IMR-90 (cell line): ENCODE data around the gene GPR161. TPM values are rescaled to one million over a fixed set of nuclear protein-coding genes. Genes with fewer than 3 reads are reported as not detected.
A peak's percentile ranks its signal among the peaks of the same experiment; 100 is the strongest.
"Not testable (repeated sequence)": the region's sequence is repeated elsewhere in the genome, so short reads cannot be mapped to it uniquely, and the experiment has no call there.

ENCODE experiments used
- ATAC-seq: fragments of 200-7000 bp; cut with Tn5 transposase; 2 replicates; pipeline ENCODE4 v1.9.1; 2020; ENCODE audit warnings: low read depth, mild to moderate bottlenecking, moderate library complexity
- BruUV-seq: library from RNA; stranded (reverse); fragments of 400-500 nt; replicated peaks from 2 replicates; lab custom pipeline; 2021; lab: Mats Ljungman, UMichigan
- CTCF ChIA-PET: fragments of 300-600 bp; formaldehyde crosslinking; extraction: SDS; loops from one replicate; lab custom pipeline; 2021; ENCODE audit warnings: antibody characterized with exemption; lab: Yijun Ruan, JAX
- POLR2A ChIA-PET: fragments of 300-600 bp; sonication (Branson Sonifier 250); formaldehyde crosslinking; loops from one replicate; lab custom pipeline; 2022; ENCODE audit warnings: antibody characterized with exemption; ENCODE audit not compliant: unreplicated experiment; lab: Charles Lee
- DNase-seq: peaks from one replicate; pipeline ENCODE4 v3.0.0; 2013
- H2AFZ ChIP-seq: replicated peaks from 2 replicates; pipeline ENCODE3; 2013; ENCODE audit warnings: low read length, mild to moderate bottlenecking; ENCODE audit not compliant: poor library complexity
- H2AK5ac ChIP-seq: 2 replicates; pipeline ENCODE4 v1.6.1; 2013; ENCODE audit warnings: low read depth, low read length, inconsistent platforms
- H2AK9ac ChIP-seq: replicated peaks from 2 replicates; pipeline ENCODE3; 2013; ENCODE audit warnings: mild to moderate bottlenecking, low read depth, low read length, moderate library complexity; ENCODE audit not compliant: poor library complexity
- H2BK120ac ChIP-seq: 2 replicates; pipeline ENCODE4 v1.6.1; 2013; ENCODE audit warnings: low read depth, low read length, inconsistent platforms
- H2BK15ac ChIP-seq: 3 replicates; pipeline ENCODE4 v1.6.1; 2013; ENCODE audit warnings: low read depth, low read length, inconsistent platforms
- H2BK20ac ChIP-seq: 2 replicates; pipeline ENCODE4 v1.6.1; 2013; ENCODE audit warnings: low read depth, mild to moderate bottlenecking, inconsistent platforms, low read length, moderate library complexity
- H2BK5ac ChIP-seq: 2 replicates; pipeline ENCODE4 v1.6.1; 2013; ENCODE audit warnings: mild to moderate bottlenecking, low read depth, low read length, inconsistent platforms; ENCODE audit not compliant: poor library complexity, severe bottlenecking
- H3K14ac ChIP-seq: replicated peaks from 2 replicates; pipeline ENCODE4 v1.6.1; 2013; ENCODE audit warnings: low read depth, low read length, inconsistent platforms
- H3K18ac ChIP-seq: 2 replicates; pipeline ENCODE4 v1.6.1; 2013; ENCODE audit warnings: low read depth, low read length, control low read depth
- H3K23ac ChIP-seq: 2 replicates; pipeline ENCODE4 v1.6.1; 2013; ENCODE audit warnings: low read depth, low read length, inconsistent platforms
- H3K27ac ChIP-seq: 2 replicates; pipeline ENCODE4 v1.5.1; 2013; ENCODE audit warnings: mild to moderate bottlenecking, control low read depth, low read length; ENCODE audit not compliant: insufficient read depth
- H3K27me3 ChIP-seq: 2 replicates; pipeline ENCODE4 v1.6.1; 2013; ENCODE audit warnings: low read length; ENCODE audit not compliant: control insufficient read depth, insufficient read depth
- H3K36me3 ChIP-seq: 2 replicates; pipeline ENCODE4 v1.6.1; 2013; ENCODE audit warnings: low read length, mixed read lengths; ENCODE audit not compliant: control insufficient read depth, insufficient read depth
- H3K4ac ChIP-seq: 2 replicates; pipeline ENCODE4 v1.6.1; 2013; ENCODE audit warnings: low read depth, low read length, inconsistent platforms
- H3K4me1 ChIP-seq: 2 replicates; pipeline ENCODE4 v1.6.1; 2013; ENCODE audit warnings: low read length, mixed read lengths; ENCODE audit not compliant: control insufficient read depth, insufficient read depth
- H3K4me2 ChIP-seq: 2 replicates; pipeline ENCODE4 v1.6.1; 2013; ENCODE audit warnings: low read depth, mild to moderate bottlenecking, control low read depth, low read length, moderate library complexity
- H3K4me3 ChIP-seq: 2 replicates; pipeline ENCODE4 v1.5.1; 2013; ENCODE audit warnings: low read depth, mild to moderate bottlenecking, control low read depth, low read length, moderate library complexity; ENCODE audit not compliant: insufficient read depth
- H3K56ac ChIP-seq: 2 replicates; pipeline ENCODE4 v1.6.1; 2013; ENCODE audit warnings: low read length, inconsistent platforms; ENCODE audit not compliant: insufficient read depth; ENCODE audit errors: extremely low read depth
- H3K79me1 ChIP-seq, 2 experiments: 2 replicates each; pipeline ENCODE4 v1.6.1; 2013; ENCODE audit warnings: low read length in 2 of 2, inconsistent platforms in 1 of 2, low read depth in 1 of 2
- H3K9ac ChIP-seq: 2 replicates; pipeline ENCODE4 v1.6.1; 2013; ENCODE audit warnings: low read depth, low read length, control low read depth
- H3K9me1 ChIP-seq: 2 replicates; pipeline ENCODE4 v1.6.1; 2013; ENCODE audit warnings: low read length, inconsistent platforms; ENCODE audit not compliant: insufficient read depth
- H3K9me3 ChIP-seq: 2 replicates; pipeline ENCODE4 v1.6.1; 2013; ENCODE audit warnings: low read length; ENCODE audit not compliant: control insufficient read depth, insufficient read depth
- H4K20me1 ChIP-seq: 2 replicates; pipeline ENCODE4 v1.6.1; 2013; ENCODE audit warnings: low read length, inconsistent platforms; ENCODE audit not compliant: insufficient read depth
- H4K5ac ChIP-seq: 2 replicates; pipeline ENCODE4 v1.6.1; 2013; ENCODE audit warnings: mild to moderate bottlenecking, low read depth, low read length, control low read depth
- H4K8ac ChIP-seq, 2 experiments: 2 replicates each; pipeline ENCODE4 v1.6.1; 2013; ENCODE audit warnings: low read depth in 2 of 2, low read length in 2 of 2, control low read depth in 1 of 2, inconsistent platforms in 1 of 2
- H4K91ac ChIP-seq: 2 replicates; pipeline ENCODE4 v1.6.1; 2013; ENCODE audit warnings: low read depth, low read length, inconsistent platforms; ENCODE audit not compliant: insufficient read depth
- WGBS, 2 experiments: methylation state at CpG; one replicate each; pipeline versions ENCODE4 v1.1.5 to v1.1.7; 2013; ENCODE audit warnings: missing lambda C conversion rate in 2 of 2; ENCODE audit not compliant: insufficient read length in 1 of 2; ENCODE audit errors: extremely low coverage in 2 of 2; 5-methylcytosine and 5-hydroxymethylcytosine counted together
- dilution Hi-C: fragments of 300-500 bp; cut with HindIII; formaldehyde crosslinking; loops from one replicate; pipeline ENCODE4 v1.14.3; 2018; ENCODE audit warnings: low sequenced_read_pairs; ENCODE audit not compliant: unreplicated experiment
- in situ Hi-C: fragments of 300-500 bp; cut with MboI; formaldehyde crosslinking; loops from 3 replicates; pipeline ENCODE4 v1.14.3; 2019; ENCODE audit warnings: low sequenced_read_pairs, inconsistent platforms, mixed read lengths
- intact Hi-C: fragments of 100-400 bp; cut with micrococcal nuclease; formaldehyde crosslinking; loops from 2 replicates; pipeline ENCODE4 v1.10.0; 2022
- polyA plus RNA-seq, 3 experiments: library from polyadenylated mRNA; depleted of rRNA; stranded (reverse); fragments of >200 nt; gene quantifications; 2 replicates each; pipeline ENCODE4 v1.2.3, GENCODE V29; 2012; ENCODE audit warnings: low replicate concordance in 1 of 3
- total RNA-seq: library from RNA; depleted of rRNA; stranded (reverse); fragments of >200 nt; gene quantifications from 2 replicates; pipeline ENCODE4 v1.2.3, GENCODE V29; 2012

Gene GPR161
- total and polyA plus RNA-seq, 2 of the 4 experiments (the other 2 are of a cell fraction) = 12.5 to 13.3 TPM

DNA sequence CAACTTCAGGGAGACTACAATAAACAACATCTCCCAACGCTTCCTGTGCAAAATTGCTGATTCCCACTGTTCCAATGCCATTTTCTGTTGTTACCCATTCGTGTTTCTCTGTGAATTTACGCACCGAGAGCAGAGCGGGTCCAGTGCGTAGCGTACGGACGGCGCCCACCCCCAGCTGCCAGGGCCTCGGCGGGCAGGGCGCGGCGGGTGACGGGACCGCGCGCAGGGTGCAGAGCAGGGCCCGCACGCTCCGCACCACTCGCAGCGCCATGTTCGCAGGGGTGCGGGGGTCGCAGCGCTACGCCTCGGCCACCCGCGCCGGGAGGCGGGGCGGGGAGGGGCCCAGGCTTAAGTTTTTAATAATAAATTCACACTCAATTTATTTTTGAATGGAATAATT is 80.6 kb downstream of the GPR161 start:
- peaks cover 12 to 29% of the 10 kb centered on the region in 2 experiments; a peak in 3 of 4 replicates for H3K79me1 ChIP-seq
- H4K20me1 ChIP-seq, H2BK5ac ChIP-seq, H3K4me2 ChIP-seq, H3K4me1 ChIP-seq, H3K18ac ChIP-seq, H2BK20ac ChIP-seq, H2AFZ ChIP-seq, H3K9me1 ChIP-seq, H4K8ac ChIP-seq, H4K5ac ChIP-seq, H3K9me3 ChIP-seq, H3K4ac ChIP-seq, H3K56ac ChIP-seq, in situ Hi-C loops, H3K27me3 ChIP-seq, H3K27ac ChIP-seq, H2BK120ac ChIP-seq, H2BK15ac ChIP-seq, BruUV-seq, H2AK5ac ChIP-seq, H3K9ac ChIP-seq, H4K91ac ChIP-seq, DNase-seq, H2AK9ac ChIP-seq, H3K14ac ChIP-seq, H3K36me3 ChIP-seq, H3K23ac ChIP-seq, H3K4me3 ChIP-seq, dilution Hi-C loops, POLR2A ChIA-PET: not testable (repeated sequence)
- ATAC-seq = peak; percentile 61; the same call in 1 of the 2 replicates
- intact Hi-C loops = loop anchor here (10.0 kb wide), 1 partner anchor 51 kb away; no protein-coding TSS in a partner anchor
- 17% methylated on average over 1 of the region's 35 CpGs; no CpG with 5 or more reads in 1 of the 2 experiments for WGBS, 2 experiments
- CTCF ChIA-PET = interaction anchor here (0.5 kb wide), 1 partner anchor 15 kb away, joined by 3 read pairs; no protein-coding TSS in a partner anchor
